HG03575 (cell line): ENCODE data around the gene OR14A16.

Experiments
- ATAC-seq: cut with Tn5 transposase; IDR thresholded peaks from one replicate; pipeline ENCODE4 v1.9.1; 2021; ENCODE audit not compliant: unreplicated experiment, insufficient number of reproducible peaks, low FRiP score; ENCODE audit errors: extremely low read depth

OR14A16 gene, protein sequence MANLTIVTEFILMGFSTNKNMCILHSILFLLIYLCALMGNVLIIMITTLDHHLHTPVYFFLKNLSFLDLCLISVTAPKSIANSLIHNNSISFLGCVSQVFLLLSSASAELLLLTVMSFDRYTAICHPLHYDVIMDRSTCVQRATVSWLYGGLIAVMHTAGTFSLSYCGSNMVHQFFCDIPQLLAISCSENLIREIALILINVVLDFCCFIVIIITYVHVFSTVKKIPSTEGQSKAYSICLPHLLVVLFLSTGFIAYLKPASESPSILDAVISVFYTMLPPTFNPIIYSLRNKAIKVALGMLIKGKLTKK

GRCh38 chr1:247824023-247824422 is at the start of gene OR14A16:
TSS of gene OR14A16 (minus strand) at chr1:247824119. CDS start at chr1:247815729, 8,390 bp downstream.
- no peak for ATAC-seq

- ATAC-seq: no peak
These were observed 41.5 kb upstream of the OR14A16 start for GRCh38 chr1:247865416-247865815.

GRCh38 chr1:247864644-247865043 is 40.7 kb upstream of the OR14A16 start:
- no peak for ATAC-seq

GRCh38 chr1:247862756-247863155 is 38.8 kb upstream of the OR14A16 start:
- no peak for ATAC-seq

DNA sequence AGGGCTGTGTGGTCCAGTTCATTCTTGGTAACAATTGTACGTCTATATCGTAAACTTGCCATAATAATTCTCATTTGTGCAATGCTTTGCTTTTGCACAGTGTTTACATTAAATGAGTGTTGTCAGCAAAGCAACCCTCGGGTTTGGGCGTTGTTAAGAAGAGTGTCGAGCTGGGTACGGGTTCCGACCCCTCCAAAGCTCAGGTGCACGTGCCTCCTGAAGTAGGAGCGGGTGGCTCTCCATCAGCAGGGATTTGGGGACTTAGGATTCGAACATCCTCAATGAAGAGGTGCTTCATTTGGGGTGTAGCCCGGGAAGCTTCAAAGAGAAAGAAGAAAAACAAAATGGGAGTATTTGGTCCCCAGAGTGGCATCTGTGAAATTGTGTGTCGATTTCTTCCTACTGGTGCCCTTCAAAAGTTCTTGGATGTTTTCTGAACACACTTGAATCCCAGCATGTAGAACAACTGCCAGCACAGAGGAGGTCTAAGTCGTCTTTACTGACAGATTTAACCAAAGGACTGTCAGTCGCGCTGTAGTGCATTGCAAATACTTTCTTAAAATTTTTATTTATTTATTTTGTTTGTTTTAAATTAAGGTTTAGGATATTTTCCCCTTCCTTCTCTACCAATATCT is 34.2 kb upstream of the OR14A16 start:
- no peak for ATAC-seq

- ATAC-seq: no peak
These were observed 33.4 kb upstream of the OR14A16 start, which contains the start of gene TRIM58 for GRCh38 chr1:247857069-247857984. TSS of gene TRIM58 (plus strand) at chr1:247857187. CDS start at chr1:247857247, 60 bp downstream.

DNA sequence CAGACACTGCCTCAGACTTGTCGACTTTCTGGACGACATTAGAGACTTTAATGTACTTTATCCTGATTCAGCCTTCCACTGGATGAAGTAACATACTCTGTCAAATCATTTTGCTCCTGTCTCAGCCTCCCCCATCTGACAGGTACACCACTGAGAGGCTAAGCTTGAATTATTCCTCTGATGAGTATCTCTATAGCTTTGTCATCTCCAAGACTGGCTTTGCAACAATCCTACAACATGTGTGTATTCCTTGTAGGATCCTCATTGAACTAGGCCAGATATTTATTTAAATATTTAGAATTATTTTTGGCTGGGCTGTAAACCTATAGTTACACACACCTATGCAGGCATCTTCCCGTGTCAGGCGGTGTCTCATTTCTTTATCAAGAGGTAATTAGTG is 32.0 kb upstream of the OR14A16 start:
- ATAC-seq: no peak

GRCh38 chr1:247854899-247855545 is 31.1 kb upstream of the OR14A16 start:
- ATAC-seq: no peak

DNA sequence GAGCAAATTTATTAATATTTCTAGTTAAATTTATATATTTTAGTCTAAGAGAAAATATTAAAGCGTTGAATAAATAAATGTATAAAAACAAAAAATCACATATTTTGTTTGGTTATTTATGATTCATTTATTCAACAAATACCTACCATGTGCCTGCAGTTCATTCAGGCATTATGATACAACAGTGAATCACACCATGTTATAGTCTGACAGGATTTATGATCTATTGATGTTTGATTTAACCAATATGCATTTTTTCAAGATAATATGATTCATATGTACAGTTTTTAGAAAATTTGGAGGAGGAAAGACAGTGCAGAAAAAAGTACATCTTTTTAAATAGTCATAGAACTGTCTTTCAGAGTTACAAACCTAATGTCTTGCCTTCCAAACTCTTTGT is 25.7 kb upstream of the OR14A16 start:
- ATAC-seq: no peak

DNA sequence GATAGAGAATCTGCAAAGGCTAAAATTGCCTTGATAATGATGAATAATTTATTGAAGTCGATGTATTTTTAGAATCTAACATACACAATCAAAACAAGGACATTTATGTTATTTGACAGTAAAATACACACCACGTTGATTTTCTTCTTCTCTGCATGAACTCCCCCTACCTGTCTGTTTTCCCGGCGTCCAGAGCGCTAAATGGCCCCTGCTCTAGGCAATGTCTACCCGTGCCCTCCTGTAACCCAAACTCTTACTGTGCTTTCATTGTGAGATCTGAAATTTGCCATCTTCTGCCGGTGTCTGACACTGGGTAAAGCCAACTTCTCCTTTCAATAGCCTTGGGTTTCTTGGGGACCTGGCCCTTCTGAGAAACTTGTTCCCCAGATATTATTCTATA is 24.4 kb upstream of the OR14A16 start:
- no peak for ATAC-seq

DNA sequence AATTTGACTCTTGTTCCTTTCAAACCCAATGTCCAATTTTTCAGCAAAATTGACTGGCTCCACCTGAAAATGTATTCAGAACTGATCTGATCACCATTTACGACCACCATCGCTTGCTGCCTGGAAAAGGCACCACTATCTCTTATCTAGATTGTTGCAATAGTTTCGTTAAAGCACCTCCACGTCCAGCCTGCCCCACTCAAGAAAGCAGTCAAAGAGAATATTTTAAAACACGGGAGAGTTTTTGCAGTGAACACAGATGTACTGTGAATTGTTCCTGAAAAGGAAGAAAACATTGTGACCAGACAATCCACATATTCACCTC is 21.7 kb upstream of the OR14A16 start:
- no peak for ATAC-seq

GRCh38 chr1:247845011-247845692 is 21.2 kb upstream of the OR14A16 start:
- ATAC-seq: no peak

- no peak for ATAC-seq
These were observed 19.5 kb upstream of the OR14A16 start for GRCh38 chr1:247843411-247843810.

DNA sequence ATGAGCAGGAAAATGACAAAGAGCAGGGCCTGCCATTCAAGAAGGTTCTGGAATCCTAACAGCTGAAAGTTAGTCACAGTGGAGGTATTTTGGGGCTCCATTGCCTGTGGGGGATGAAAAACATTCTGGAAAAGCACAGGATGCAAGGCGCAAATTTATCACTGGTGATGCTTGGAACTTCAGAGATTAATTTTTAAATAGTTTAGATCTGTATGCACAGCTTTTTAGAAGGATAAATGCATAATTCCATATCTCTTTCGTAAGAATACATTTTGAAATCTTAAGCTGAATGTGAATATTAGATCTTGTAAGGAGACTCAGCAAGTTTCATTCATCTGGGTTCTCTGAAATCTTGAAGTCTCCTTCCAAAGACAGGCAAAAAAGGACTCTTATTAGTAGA is 17.9 kb upstream of the OR14A16 start, which contains the start of gene OR11L1:
OR11L1 (minus strand) TSS at position 101 of the 400 bp plus-strand sequence; CDS start at position 101, 0 bp downstream.
- no peak for ATAC-seq

GRCh38 chr1:247840818-247841217 is 16.9 kb upstream of the OR14A16 start:
- no peak for ATAC-seq

- no peak for ATAC-seq
These were observed 9.7 kb upstream of the OR14A16 start for GRCh38 chr1:247833601-247834000.

GRCh38 chr1:247829656-247830055 is 5.7 kb upstream of the OR14A16 start:
- no peak for ATAC-seq

DNA sequence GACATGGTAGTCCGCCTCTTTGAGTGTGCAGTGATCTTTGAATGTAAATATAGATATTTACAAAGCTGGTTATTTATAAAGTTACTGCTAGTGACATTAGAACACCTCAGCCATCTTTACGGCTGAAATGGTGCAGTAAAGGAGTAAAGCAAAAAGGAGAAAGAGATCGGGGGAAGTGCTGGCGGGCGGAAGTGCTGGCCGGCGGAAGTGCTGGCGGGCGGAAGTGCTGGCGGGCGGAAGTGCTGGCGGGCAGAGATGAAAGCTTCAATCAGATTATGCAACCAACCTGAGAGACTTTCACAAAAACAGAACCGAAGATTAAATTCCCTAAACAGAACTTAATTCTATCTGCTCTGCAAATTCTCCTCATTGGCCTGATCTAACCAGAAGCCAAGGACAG is 1.4 kb upstream of the OR14A16 start:
- no peak for ATAC-seq

DNA sequence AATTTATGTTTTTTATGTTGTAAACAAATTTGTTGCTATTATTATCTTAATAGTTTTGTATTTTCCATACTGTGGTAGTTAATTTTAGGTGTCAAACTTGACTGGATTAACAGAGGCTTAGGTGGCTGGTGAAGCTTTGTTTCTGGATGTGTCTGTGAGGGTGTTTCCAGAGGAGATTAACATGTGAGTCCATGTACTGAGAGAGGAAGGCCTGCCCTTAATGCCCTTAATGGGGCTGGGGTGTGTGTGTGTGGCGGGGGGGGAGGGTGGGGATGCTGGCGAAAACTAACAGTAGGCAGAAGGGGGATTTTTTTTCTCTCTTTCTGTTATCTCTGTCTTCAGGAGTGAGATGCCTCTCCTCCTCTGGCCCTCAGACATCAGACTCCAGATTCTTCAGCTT is 1.9 kb downstream of the OR14A16 start:
- ATAC-seq: no peak
